ENCODE results near the gene TRIM39.

TRIM39 gene

GRCh38 chr6:30327232-30327746 is 562 bp downstream of the TRIM39 start:
- no peak for DNase-seq (ENCODE audit: low read depth in 2 of 2)

- no peak for DNase-seq (ENCODE audit: low read depth in 2 of 2)
Measured at GRCh38 chr6:30328397-30328796, 1.7 kb downstream of the TRIM39 start.

- DNase-seq (ENCODE audit: low read depth in 2 of 2): no peak
Measured at GRCh38 chr6:30329331-30329730, 2.6 kb downstream of the TRIM39 start.

DNA sequence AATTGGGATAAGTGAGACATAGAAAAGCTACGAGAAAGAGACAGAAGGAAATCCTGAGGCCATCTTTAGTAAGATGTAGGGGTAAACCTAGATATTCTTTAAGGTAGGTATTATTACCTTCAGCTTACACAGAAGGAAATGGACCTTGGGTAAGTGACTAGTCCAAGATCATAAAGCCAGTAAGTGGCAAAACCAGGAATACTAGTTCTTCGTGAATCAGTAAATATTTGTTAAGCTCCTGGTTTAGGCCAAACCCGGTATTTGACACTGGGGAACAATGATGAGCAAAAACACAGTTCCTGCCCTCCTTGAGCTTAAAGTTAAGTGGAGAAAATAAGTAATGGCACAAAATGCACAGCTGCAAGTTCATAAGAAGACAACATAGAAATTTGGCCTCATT is 5.3 kb downstream of the TRIM39 start:
- no peak for DNase-seq (ENCODE audit: low read depth in 2 of 2)

DNA sequence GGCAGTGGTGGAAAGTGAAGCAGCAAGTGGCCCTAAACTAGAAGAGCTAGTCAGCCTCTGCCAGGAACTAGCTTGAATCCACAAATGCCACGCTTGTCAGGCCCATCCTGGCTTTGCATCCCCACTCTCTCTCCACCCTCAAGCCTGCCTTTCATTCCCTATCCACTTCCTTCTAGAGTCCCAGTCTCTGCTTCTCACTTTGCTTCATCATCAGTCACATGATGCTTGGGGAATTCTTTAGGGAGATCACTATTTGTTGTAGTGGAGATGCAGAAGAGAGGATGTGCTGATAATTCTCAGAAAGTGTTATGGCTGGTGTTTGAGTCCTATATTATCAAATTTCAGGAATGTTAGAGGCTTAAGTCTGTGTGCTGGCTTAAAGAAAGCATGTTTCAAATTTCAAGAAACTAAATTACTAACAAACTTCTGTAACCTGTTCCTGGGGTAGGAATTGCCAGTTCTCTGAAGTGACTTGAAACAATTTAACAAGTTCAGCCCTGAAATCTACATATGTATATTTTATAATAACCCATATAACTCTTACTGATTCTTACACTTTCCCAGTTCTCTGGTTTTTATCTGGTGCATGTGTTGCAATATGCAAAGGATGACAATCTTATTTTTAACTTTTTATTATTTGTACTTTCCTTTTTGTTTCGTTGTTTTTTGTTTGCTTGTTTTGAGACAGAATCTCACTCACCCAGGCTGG is 7.5 kb downstream of the TRIM39 start:
- no peak for DNase-seq (ENCODE audit: low read depth in 2 of 2)

DNA sequence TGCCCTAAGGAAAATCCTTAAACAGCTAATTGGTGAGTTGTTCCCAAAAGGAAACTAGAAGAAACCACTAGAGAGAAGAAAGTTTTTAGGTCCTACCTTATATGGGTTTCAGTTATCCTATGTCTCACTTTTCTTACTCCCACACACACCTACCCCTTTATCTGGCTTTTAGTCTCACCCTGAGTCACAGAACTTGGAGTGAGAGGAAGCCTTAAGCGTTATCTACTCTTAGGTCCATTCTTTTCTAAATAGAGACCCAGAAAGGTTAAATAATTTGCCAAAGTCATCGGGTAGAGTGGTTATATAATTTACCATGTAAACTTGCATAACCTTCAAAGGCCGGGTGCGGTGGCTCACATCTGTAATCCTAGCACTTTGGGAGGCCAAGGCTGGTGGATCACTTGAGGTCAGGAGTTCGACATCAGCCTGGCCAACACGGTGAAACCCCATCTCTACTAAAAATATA is 13.9 kb downstream of the TRIM39 start:
- DNase-seq (ENCODE audit: low read depth in 2 of 2): no peak

- DNase-seq (ENCODE audit: low read depth in 2 of 2): no peak
Measured at GRCh38 chr6:30341218-30341617, 14.5 kb downstream of the TRIM39 start.

- no peak for DNase-seq (ENCODE audit: low read depth in 2 of 2)
Measured at GRCh38 chr6:30341728-30342127, 15.0 kb downstream of the TRIM39 start.

GRCh38 chr6:30344191-30344867 is 17.6 kb downstream of the TRIM39 start:
- no peak for DNase-seq (ENCODE audit: low read depth in 2 of 2)

- DNase-seq (ENCODE audit: low read depth in 2 of 2): peak; percentile 72 to 83
Measured at GRCh38 chr6:30344868-30345671, 18.3 kb downstream of the TRIM39 start, which contains the start of gene RPP21. Gene RPP21 (plus strand): TSS chr6:30345156. CDS start chr6:30345172, 16 bp downstream.

DNA sequence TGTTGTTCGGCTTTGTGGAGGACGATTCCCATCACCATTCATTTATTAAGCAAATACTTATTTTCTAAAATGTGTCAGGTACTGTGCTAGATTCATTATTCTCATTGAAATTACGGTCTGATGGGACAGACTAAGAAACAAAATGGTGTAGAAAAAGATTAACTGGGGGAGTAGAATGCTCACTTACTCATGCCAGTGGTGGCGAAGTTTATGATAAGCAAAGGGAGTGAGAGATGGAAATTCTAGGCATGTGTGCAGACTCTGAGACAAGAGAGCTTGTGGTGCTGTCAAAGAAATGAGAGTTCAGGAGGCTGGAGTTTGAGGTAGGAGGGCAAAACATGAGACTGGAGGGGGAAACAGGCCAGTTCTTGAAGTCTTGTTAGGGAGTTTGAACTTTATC is 19.1 kb downstream of the TRIM39 start:
- no peak for DNase-seq (ENCODE audit: low read depth in 2 of 2)

DNA sequence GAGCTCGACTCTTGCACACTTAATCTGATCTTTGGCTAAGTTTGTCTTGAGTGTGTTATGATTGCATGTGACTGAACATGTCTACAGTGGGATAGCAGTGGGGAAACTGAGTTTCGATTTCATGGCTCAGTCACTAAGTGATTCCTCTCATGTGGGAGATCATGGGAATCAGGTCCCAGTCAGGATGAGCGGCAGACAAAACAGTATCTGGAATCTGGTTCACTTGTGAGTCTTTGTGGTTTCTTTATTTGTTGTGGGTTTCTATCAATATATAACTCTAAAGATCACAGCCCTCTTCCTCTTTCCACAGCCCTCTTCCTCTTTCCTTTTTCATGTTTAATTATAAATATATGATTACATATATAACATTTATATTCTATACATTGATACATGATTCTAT is 22.2 kb downstream of the TRIM39 start:
- no peak for DNase-seq (ENCODE audit: low read depth in 2 of 2)

- no peak for DNase-seq (ENCODE audit: low read depth in 2 of 2)
Measured at GRCh38 chr6:30349421-30350177, 22.9 kb downstream of the TRIM39 start.

GRCh38 chr6:30350524-30350923 is 23.8 kb downstream of the TRIM39 start:
- DNase-seq (ENCODE audit: low read depth in 2 of 2): no peak

- no peak for DNase-seq (ENCODE audit: low read depth in 2 of 2)
Measured at GRCh38 chr6:30352550-30352949, 25.8 kb downstream of the TRIM39 start.

GRCh38 chr6:30355281-30355680 is 28.6 kb downstream of the TRIM39 start:
- no peak for DNase-seq (ENCODE audit: low read depth in 2 of 2)

DNA sequence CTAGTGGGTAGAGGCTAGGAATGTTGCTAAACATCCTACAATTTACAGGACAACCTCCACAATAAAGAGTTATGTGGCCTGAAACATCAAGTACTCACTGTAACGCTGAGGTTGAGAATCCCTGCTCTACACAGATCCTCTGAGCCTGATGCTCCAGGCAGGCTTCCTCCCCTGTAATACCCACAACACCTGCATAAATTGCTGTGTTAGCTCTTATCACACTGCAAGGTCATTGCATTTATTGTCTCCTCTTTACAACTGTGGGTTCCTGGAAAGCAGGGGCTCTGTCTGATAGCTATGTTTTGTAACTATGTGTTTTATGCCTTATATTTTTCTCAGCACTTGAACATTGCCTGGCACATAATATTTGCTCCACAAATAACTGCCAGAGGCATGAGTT is 29.8 kb downstream of the TRIM39 start:
- no peak for DNase-seq (ENCODE audit: low read depth in 2 of 2)

DNA sequence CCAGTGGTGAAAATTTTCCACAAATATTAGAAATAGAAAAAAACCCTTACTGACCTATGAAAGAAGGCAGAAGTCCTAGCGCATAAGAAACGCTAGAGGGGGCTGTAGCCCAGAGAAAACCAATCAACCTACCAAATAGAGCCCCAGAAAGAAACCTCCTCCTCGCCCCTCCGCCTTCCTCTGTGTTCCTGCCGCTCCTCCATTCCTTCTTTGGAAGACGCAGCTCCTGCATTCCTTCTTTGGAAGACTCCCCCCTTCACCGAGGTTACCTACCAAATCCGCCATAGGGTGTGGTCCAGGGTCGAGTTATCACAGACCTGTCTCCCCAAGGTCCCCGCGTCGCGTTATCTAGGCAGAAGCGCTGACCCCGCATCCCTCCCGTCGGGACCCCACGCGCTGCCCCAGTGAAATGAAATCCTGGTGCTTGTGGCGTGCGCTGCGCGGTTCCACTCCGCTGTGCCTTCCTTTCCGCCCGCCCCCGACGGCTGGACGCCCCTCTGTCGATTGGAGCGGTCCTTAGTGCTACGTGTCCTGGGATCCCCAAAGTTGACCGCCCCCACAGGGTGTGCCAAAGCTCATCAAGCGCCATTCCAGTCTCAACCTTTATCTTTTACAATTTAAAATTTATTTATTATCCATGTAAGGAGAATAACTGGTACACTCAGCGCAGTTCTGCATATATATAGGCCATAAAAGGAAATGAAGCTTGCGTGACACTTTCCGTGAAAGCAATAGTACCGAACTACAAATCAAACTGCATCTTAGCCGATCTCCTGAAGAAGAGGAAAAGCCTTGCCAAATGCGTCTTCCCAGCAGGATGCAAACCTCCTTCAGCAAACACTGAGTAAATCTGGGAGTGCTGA is 31.2 kb downstream of the TRIM39 start:
- peak; percentile 17 to 33 for DNase-seq (ENCODE audit: low read depth in 2 of 2)

GRCh38 chr6:30359276-30359675 is 32.5 kb downstream of the TRIM39 start:
- no peak for DNase-seq (ENCODE audit: low read depth in 2 of 2)

- DNase-seq (ENCODE audit: low read depth in 2 of 2): no peak
Measured at GRCh38 chr6:30360139-30360538, 33.4 kb downstream of the TRIM39 start.

GRCh38 chr6:30361661-30362060 is 34.9 kb downstream of the TRIM39 start:
- DNase-seq (ENCODE audit: low read depth in 2 of 2): no peak
